ENCODE measurements around the gene GSE1. TPM values are rescaled to one million over a fixed set of nuclear protein-coding genes. Genes with fewer than 3 reads are reported as not detected.

Gene GSE1
- total and polyA plus RNA-seq, 2 donors from 2014 or later = 9.5 to 92.8 TPM

- Histone ChIP-seq H3K4me3 (ENCODE audit: low read length in 3 of 3) (no peak overlapping the region), H3K4me1 (ENCODE audit: control insufficient read depth in 2 of 3, insufficient read depth in 2 of 3, low read depth in 1 of 3, low read length in 3 of 3) (peaks cover 0 to 24% (median 3%) of the 10 kb centered on the region in 3 donors), H3K36me3 (ENCODE audit: control insufficient read depth in 2 of 3, insufficient read depth in 3 of 3, low read length in 3 of 3) (peaks cover 0 to 10% (median 6%) of the 10 kb centered on the region in 3 donors), H3K27ac (ENCODE audit: low read depth in 2 of 2, low read length in 2 of 2) (no peak overlapping the region), H3K9me3 (ENCODE audit: control insufficient read depth in 2 of 3, insufficient read depth in 1 of 3, low read length in 3 of 3) (no peaks in the 10 kb centered on the region), H3K27me3 (ENCODE audit: control insufficient read depth, insufficient read depth, low read length) (no peaks in the 10 kb centered on the region), H3K9ac (ENCODE audit: low read length in 3 of 3) (no peak overlapping the region)
- FAIRE-seq (no peak), DNase-seq (peak in 2 of 5 donors; percentile 60 to 78)
- intact Hi-C loops (cut with DNase I) = no loop called here
- no peak for TF ChIP-seq CTCF (IDR thresholded peaks at IDR 0.05; ENCODE audit: borderline replicate concordance, extremely low read depth, insufficient read depth)
These were observed 37.2 kb downstream of the GSE1 start for GRCh38 chr16:85650135-85650843.

GRCh38 chr16:85650844-85651628, 37.9 kb downstream of the GSE1 start:
- Histone ChIP-seq H3K36me3 (ENCODE audit: control insufficient read depth in 2 of 3, insufficient read depth in 3 of 3, low read length in 3 of 3) (peaks cover 0 to 18% (median 11%) of the 10 kb centered on the region in 3 donors), H3K9ac (ENCODE audit: low read length in 3 of 3) (no peak overlapping the region), H3K27ac (ENCODE audit: low read depth in 2 of 2, low read length in 2 of 2) (no peak overlapping the region), H3K27me3 (ENCODE audit: control insufficient read depth, insufficient read depth, low read length) (no peaks in the 10 kb centered on the region), H3K9me3 (ENCODE audit: control insufficient read depth in 2 of 3, insufficient read depth in 1 of 3, low read length in 3 of 3) (no peaks in the 10 kb centered on the region), H3K4me1 (ENCODE audit: control insufficient read depth in 2 of 3, insufficient read depth in 2 of 3, low read depth in 1 of 3, low read length in 3 of 3) (peaks cover 0 to 24% (median 3%) of the 10 kb centered on the region in 3 donors), H3K4me3 (ENCODE audit: low read length in 3 of 3) (no peak overlapping the region)
- intact Hi-C loops (cut with DNase I) = no loop called here
- no peak for FAIRE-seq
- peak; percentile 66 to 86 (median 77) for DNase-seq
- no peak for TF ChIP-seq CTCF (IDR thresholded peaks at IDR 0.05; ENCODE audit: borderline replicate concordance, extremely low read depth, insufficient read depth)

- H3K36me3 ChIP-seq (ENCODE audit: control insufficient read depth in 2 of 3, insufficient read depth in 3 of 3, low read length in 3 of 3) = peaks cover 3 to 26% (median 17%) of the 10 kb centered on the region in 3 donors
- DNase-seq = peak in 4 of 5 donors; percentile 58 to 88 (median 82)
These were observed 38.7 kb downstream of the GSE1 start for GRCh38 chr16:85651629-85652430.

More at GRCh38 chr16:85651629-85652430, 38.7 kb downstream of the GSE1 start:
- FAIRE-seq = no peak
- intact Hi-C loops (cut with DNase I) = no loop called here
- peak overlapping the region; percentile 9 to 11 for H3K27ac ChIP-seq (ENCODE audit: low read depth in 2 of 2, low read length in 2 of 2)
- no peak overlapping the region for H3K9ac ChIP-seq (ENCODE audit: low read length in 3 of 3)
- no peak overlapping the region for H3K4me3 ChIP-seq (ENCODE audit: low read length in 3 of 3)
- H3K4me1 ChIP-seq (ENCODE audit: control insufficient read depth in 2 of 3, insufficient read depth in 2 of 3, low read depth in 1 of 3, low read length in 3 of 3) = peaks cover 0 to 24% (median 3%) of the 10 kb centered on the region in 3 donors
- H3K9me3 ChIP-seq (ENCODE audit: control insufficient read depth in 2 of 3, insufficient read depth in 1 of 3, low read length in 3 of 3) = no peaks in the 10 kb centered on the region
- TF ChIP-seq CTCF (IDR thresholded peaks at IDR 0.05; ENCODE audit: borderline replicate concordance, extremely low read depth, insufficient read depth) = no peak
- no peaks in the 10 kb centered on the region for H3K27me3 ChIP-seq (ENCODE audit: control insufficient read depth, insufficient read depth, low read length)

All from kidney (tissue), 14 donors.